Tibial nerve (tissue), 4 donors: Measurements from ENCODE around the gene AKT1. TPM values are rescaled to one million over a fixed set of nuclear protein-coding genes. Genes with fewer than 3 reads are reported as not detected.

Source experiments
- DNase-seq, 2 donors: peaks; one replicate each; pipeline ENCODE4 v3.0.0-alpha.2; 2019; ENCODE audit warnings: low spot score in 2 of 2
- H3K27ac ChIP-seq, 4 donors: fragments of 200-600 bp; sonication (generic) in 3 of 4; one replicate each; pipeline ENCODE4 v1.5.1; 2017 to 2019; ENCODE audit warnings: mild to moderate bottlenecking in 1 of 4
- H3K27me3 ChIP-seq, 2 donors: fragments of 200-600 bp; sonication (generic) in 1 of 2; one replicate each; pipeline versions ENCODE4 v1.5.1 to v1.6.0; 2017 to 2019
- H3K36me3 ChIP-seq, 3 donors: fragments of 200-600 bp; sonication (generic); one replicate each; pipeline ENCODE4 v1.5.1; 2018 to 2019
- H3K4me1 ChIP-seq, 4 donors: fragments of 200-600 bp; sonication (generic) in 3 of 4; one replicate each; pipeline ENCODE4 v1.5.1; 2017 to 2019
- H3K4me3 ChIP-seq, 4 donors: fragments of 200-600 bp; sonication (generic) in 3 of 4; one replicate each; pipeline ENCODE4 v1.5.1; 2017 to 2019; ENCODE audit warnings: mild to moderate bottlenecking in 1 of 4, moderate library complexity in 1 of 4
- H3K9me3 ChIP-seq, 4 donors: fragments of 200-600 bp; sonication (generic) in 3 of 4; one replicate each; pipeline ENCODE4 v1.5.1; 2017 to 2019
- CTCF ChIP-seq, 5 experiments: fragments of 200-600 bp in 3 of 5; fragments of 450-650 bp in 2 of 5; sonication (generic) in 3 of 5; IDR thresholded peaks; one replicate each; pipeline ENCODE4 v1.5.1; 2016 to 2019; ENCODE audit warnings: antibody characterized with exemption in 5 of 5, mild to moderate bottlenecking in 3 of 5, moderate library complexity in 2 of 5
- EP300 ChIP-seq, 2 donors: sonication (generic); formaldehyde crosslinking; IDR thresholded peaks; one replicate each; pipeline ENCODE4 v1.6.1; 2017; ENCODE audit warnings: antibody characterized with exemption in 2 of 2, mild to moderate bottlenecking in 1 of 2
- POLR2A ChIP-seq, 2 donors: fragments of 450-650 bp; IDR thresholded peaks; one replicate each; pipeline ENCODE4 v1.6.1; 2017; ENCODE audit warnings: antibody characterized with exemption in 2 of 2, mild to moderate bottlenecking in 2 of 2, moderate library complexity in 2 of 2
- WGBS, 2 donors: methylation state at CpG; one replicate each; pipeline ENCODE4 v1.1.5; 2018; 5-methylcytosine and 5-hydroxymethylcytosine counted together
- total RNA-seq, 4 donors: library from RNA; depleted of rRNA; stranded (reverse); fragments of >200 nt; gene quantifications; one replicate each; pipeline ENCODE4 v1.1.0, GENCODE V29; 2016

The AKT1 gene
- total RNA-seq, 4 donors from 2014 or later: 130 to 199 (median 144) TPM

- peaks cover 0 to 26% (median 13%) of the 10 kb centered on the region in 4 donors for H3K4me1 ChIP-seq
- TF ChIP-seq POLR2A (IDR thresholded peaks at IDR 0.05) (no peak), EP300 (IDR thresholded peaks at IDR 0.05) (no peak), CTCF (IDR thresholded peaks at IDR 0.05) (no peak)
- WGBS, 2 donors: 87 to 92% methylated on average over 14 to 19 of the region's 19 CpGs
- H3K36me3 ChIP-seq: peaks cover 0 to 75% (median 3%) of the 10 kb centered on the region in 3 donors
- H3K4me3 ChIP-seq: no peak overlapping the region
- no peaks in the 10 kb centered on the region for H3K9me3 ChIP-seq
- no peaks in the 10 kb centered on the region for H3K27me3 ChIP-seq
- H3K27ac ChIP-seq: no peak overlapping the region
- DNase-seq: no peak
Observed at GRCh38 chr14:104757681-104758392, 37.7 kb downstream of the AKT1 start.

GRCh38 chr14:104757238-104757585 is 38.3 kb downstream of the AKT1 start:
- 78 to 87% methylated on average over 10 of the region's 10 CpGs for WGBS, 2 donors
- Histone ChIP-seq H3K4me1 (peaks cover 0 to 28% (median 14%) of the 10 kb centered on the region in 4 donors), H3K36me3 (peaks cover 0 to 71% (median 3%) of the 10 kb centered on the region in 3 donors)

GRCh38 chr14:104756477-104757237 is 38.9 kb downstream of the AKT1 start:
- Histone ChIP-seq H3K27ac (no peak overlapping the region), H3K4me3 (no peak overlapping the region), H3K27me3 (no peaks in the 10 kb centered on the region), H3K36me3 (peaks cover 0 to 65% (median 3%) of the 10 kb centered on the region in 3 donors), H3K4me1 (peaks cover 0 to 33% (median 19%) of the 10 kb centered on the region in 4 donors), H3K9me3 (no peaks in the 10 kb centered on the region)
- 73 to 83% methylated on average over 24 to 26 of the region's 27 CpGs for WGBS, 2 donors
- TF ChIP-seq POLR2A (IDR thresholded peaks at IDR 0.05) (no peak), EP300 (IDR thresholded peaks at IDR 0.05) (no peak), CTCF (IDR thresholded peaks at IDR 0.05) (no peak)
- DNase-seq: no peak

More at GRCh38 chr14:104757238-104757585, 38.3 kb downstream of the AKT1 start:
- no peak overlapping the region for H3K4me3 ChIP-seq
- no peak for DNase-seq
- no peak for TF ChIP-seq CTCF (IDR thresholded peaks at IDR 0.05)
- no peak for TF ChIP-seq POLR2A (IDR thresholded peaks at IDR 0.05)
- no peak for TF ChIP-seq EP300 (IDR thresholded peaks at IDR 0.05)
- no peaks in the 10 kb centered on the region for H3K27me3 ChIP-seq
- no peak overlapping the region for H3K27ac ChIP-seq
- H3K9me3 ChIP-seq: no peaks in the 10 kb centered on the region

- TF ChIP-seq EP300 (IDR thresholded peaks at IDR 0.05) (no peak), CTCF (IDR thresholded peaks at IDR 0.05) (no peak)
- no peak for DNase-seq
- H3K4me1 ChIP-seq: peaks cover 0 to 34% (median 19%) of the 10 kb centered on the region in 4 donors
- H3K36me3 ChIP-seq: peaks cover 0 to 56% (median 3%) of the 10 kb centered on the region in 3 donors
- no peak overlapping the region for H3K4me3 ChIP-seq
- whole genome bisulfite sequencing, 2 donors: 78 to 82% methylated on average over 3 to 4 of the region's 11 CpGs
- H3K27ac ChIP-seq: no peak overlapping the region
- H3K9me3 ChIP-seq: no peaks in the 10 kb centered on the region
- H3K27me3 ChIP-seq: no peaks in the 10 kb centered on the region
Observed at GRCh38 chr14:104755621-104756020, 39.9 kb downstream of the AKT1 start.
